Esophagus squamous epithelium (tissue), 5 donors: ENCODE data around the gene CCDC87. TPM values are rescaled to one million over a fixed set of nuclear protein-coding genes. Genes with fewer than 3 reads are reported as not detected.

ENCODE experiments used
- DNase-seq: peaks from one replicate; lab custom pipeline; 2025; lab: John Stamatoyannopoulos, UW
- H3K27ac ChIP-seq, 4 donors: fragments of 200-600 bp; sonication (generic); one replicate each; pipeline ENCODE4 v1.5.1; 2016 to 2019; ENCODE audit warnings: mild to moderate bottlenecking in 1 of 4
- H3K27me3 ChIP-seq, 4 donors: fragments of 200-600 bp; sonication (generic); 1 replicate in 3 of 4; 2 replicates in 1 of 4; pipeline versions ENCODE4 v1.5.1 to v1.6.0; 2017 to 2021; ENCODE audit warnings: antibody characterized with exemption in 1 of 4
- H3K36me3 ChIP-seq, 3 donors: fragments of 200-600 bp; sonication (generic); one replicate each; pipeline ENCODE4 v1.5.1; 2016 to 2019
- H3K4me1 ChIP-seq, 3 donors: fragments of 200-600 bp; sonication (generic); one replicate each; pipeline ENCODE4 v1.5.1; 2017 to 2019
- H3K4me3 ChIP-seq, 4 donors: fragments of 200-600 bp; sonication (generic); 1 replicate in 3 of 4; 2 replicates in 1 of 4; pipeline ENCODE4 v1.5.1; 2016 to 2019; ENCODE audit warnings: mild to moderate bottlenecking in 2 of 4, moderate library complexity in 1 of 4
- H3K9me3 ChIP-seq, 3 donors: fragments of 200-600 bp; sonication (generic); one replicate each; pipeline ENCODE4 v1.5.1; 2016 to 2019
- POLR2A ChIP-seq, 4 donors: fragments of 450-650 bp; IDR thresholded peaks; one replicate each; pipeline ENCODE4 v1.6.1; 2017; ENCODE audit warnings: antibody characterized with exemption in 4 of 4, mild to moderate bottlenecking in 4 of 4, moderate library complexity in 3 of 4
- WGBS, 2 donors: methylation state at CpG; one replicate each; pipeline ENCODE4 v1.1.5; 2018; 5-methylcytosine and 5-hydroxymethylcytosine counted together
- intact Hi-C: fragments of 100-400 bp; cut with DNase I; formaldehyde crosslinking; loops from one replicate; pipeline ENCODE4 v1.15.0; 2022
- total RNA-seq, 4 donors: library from RNA; depleted of rRNA; stranded (reverse); fragments of >200 nt; gene quantifications; one replicate each; pipeline ENCODE4 v1.1.0, GENCODE V29; 2016
- TF ChIP-seq, protein P1 (sequence below), 6 experiments: fragments of 450-650 bp in 4 of 6; fragments of 200-600 bp in 2 of 6; sonication (generic) in 2 of 6; IDR thresholded peaks; one replicate each; pipeline ENCODE4 v1.5.1; 2016 to 2019; ENCODE audit warnings: antibody characterized with exemption in 6 of 6, mild to moderate bottlenecking in 4 of 6, moderate library complexity in 4 of 6
- donor health status: DM: yes; HTN: yes; CAD: no.

The CCDC87 gene
- total RNA-seq, 4 donors from 2014 or later, result 0.09 to 0.40 (median 0.21) TPM

DNA sequence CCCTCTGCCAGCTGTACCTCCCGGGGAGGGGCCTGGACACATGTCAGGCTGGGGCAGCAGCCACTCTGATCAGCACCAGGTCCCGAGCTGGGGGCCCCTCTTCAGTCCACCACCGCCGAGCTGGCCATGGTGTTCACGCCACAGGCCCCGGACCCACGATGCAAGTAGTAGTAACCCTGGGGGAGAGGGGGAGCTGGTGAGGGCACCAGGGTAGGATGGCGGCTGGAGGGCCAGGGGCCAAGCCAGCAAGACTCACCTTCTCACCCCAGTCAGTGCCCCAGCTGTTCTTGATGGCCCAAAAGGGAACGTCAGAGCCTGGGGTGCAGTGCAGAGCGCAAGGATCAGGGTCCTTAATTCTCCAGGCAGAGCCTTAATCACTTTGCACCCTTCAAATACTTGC lies 29.0 kb downstream of the CCDC87 start:
- Histone ChIP-seq H3K4me1 (peaks cover 14 to 24% (median 20%) of the 10 kb centered on the region in 3 donors), H3K36me3 (peaks cover 0 to 28% (median 0%) of the 10 kb centered on the region in 3 donors), H3K27ac (no peak overlapping the region), H3K4me3 (no peak overlapping the region), H3K27me3 (peaks cover 0 to 16% (median 0%) of the 10 kb centered on the region in 4 donors), H3K9me3 (no peaks in the 10 kb centered on the region)
- intact Hi-C loops, result no loop called here
- no peak for DNase-seq
- no peak for TF ChIP-seq POLR2A (IDR thresholded peaks at IDR 0.05)
- TF ChIP-seq, protein P1, sequence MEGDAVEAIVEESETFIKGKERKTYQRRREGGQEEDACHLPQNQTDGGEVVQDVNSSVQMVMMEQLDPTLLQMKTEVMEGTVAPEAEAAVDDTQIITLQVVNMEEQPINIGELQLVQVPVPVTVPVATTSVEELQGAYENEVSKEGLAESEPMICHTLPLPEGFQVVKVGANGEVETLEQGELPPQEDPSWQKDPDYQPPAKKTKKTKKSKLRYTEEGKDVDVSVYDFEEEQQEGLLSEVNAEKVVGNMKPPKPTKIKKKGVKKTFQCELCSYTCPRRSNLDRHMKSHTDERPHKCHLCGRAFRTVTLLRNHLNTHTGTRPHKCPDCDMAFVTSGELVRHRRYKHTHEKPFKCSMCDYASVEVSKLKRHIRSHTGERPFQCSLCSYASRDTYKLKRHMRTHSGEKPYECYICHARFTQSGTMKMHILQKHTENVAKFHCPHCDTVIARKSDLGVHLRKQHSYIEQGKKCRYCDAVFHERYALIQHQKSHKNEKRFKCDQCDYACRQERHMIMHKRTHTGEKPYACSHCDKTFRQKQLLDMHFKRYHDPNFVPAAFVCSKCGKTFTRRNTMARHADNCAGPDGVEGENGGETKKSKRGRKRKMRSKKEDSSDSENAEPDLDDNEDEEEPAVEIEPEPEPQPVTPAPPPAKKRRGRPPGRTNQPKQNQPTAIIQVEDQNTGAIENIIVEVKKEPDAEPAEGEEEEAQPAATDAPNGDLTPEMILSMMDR (IDR thresholded peaks at IDR 0.05), result no peak
- 90% methylated on average over 3 of the region's 10 CpGs; no CpG with 5 or more reads in 1 of the 2 donors for WGBS, 2 donors

DNA sequence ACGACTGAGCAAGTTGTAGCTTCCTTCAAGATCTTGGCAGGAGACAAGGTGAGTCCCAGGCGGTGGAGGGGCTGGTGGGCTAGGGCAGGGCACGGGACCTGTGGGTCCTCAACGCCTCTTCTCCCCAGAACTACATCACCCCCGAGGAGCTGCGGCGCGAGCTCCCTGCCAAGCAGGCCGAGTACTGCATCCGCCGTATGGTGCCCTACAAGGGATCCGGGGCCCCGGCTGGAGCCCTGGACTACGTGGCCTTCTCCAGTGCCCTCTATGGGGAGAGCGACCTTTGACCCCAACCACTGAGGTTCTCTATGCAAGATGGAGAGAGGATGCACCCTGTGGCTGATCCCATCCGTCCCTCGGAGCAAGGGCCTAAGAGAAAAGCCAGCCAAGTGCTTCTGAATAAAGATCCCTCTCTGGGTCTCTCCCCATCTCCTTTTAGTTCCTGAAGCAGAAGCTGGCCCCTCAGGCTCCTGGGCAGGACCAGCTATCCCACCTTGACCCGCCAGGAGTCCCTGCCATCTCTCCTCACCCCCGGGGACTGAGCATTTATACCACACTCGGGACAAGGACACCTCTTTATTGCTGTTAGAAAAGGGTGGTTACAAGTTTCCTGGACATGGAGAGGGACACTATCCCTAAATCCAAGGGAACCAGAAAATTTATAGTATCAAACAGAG lies 29.8 kb downstream of the CCDC87 start:
- H3K4me3 ChIP-seq, result no peak overlapping the region
- DNase-seq, result no peak
- WGBS, 2 donors, result 60 to 67% methylated on average over 1 to 4 of the region's 20 CpGs
- no peaks in the 10 kb centered on the region for H3K9me3 ChIP-seq
- peaks cover 13 to 19% (median 13%) of the 10 kb centered on the region in 3 donors for H3K4me1 ChIP-seq
- TF ChIP-seq, protein P1 (IDR thresholded peaks at IDR 0.05), result no peak
- no peak for TF ChIP-seq POLR2A (IDR thresholded peaks at IDR 0.05)
- intact Hi-C loops, result no loop called here
- peaks cover 0 to 20% (median 0%) of the 10 kb centered on the region in 4 donors for H3K27me3 ChIP-seq
- H3K36me3 ChIP-seq, result peaks cover 0 to 28% (median 0%) of the 10 kb centered on the region in 3 donors
- no peak overlapping the region for H3K27ac ChIP-seq

DNA sequence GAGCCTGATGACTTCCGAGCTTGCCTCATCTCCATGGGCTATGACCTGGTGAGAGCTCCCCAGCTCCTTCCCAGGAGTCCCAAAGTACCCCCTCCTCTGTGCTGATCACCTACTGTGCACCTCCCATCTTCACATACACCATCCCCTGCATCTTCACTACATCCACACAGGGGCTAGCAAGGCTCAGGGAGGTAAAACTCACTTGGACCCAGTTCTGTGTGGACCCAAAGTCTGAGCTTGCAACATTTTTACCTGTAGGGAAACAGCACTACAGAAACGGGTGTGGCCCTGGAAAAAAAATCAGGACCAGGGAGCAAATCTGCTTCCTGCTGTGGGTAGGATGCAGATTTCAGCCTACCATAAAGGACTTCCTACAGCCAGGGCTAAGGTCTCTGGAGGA lies 30.6 kb downstream of the CCDC87 start:
- Histone ChIP-seq H3K9me3 (no peaks in the 10 kb centered on the region), H3K4me1 (peaks cover 7 to 11% (median 7%) of the 10 kb centered on the region in 3 donors), H3K4me3 (no peak overlapping the region), H3K27ac (no peak overlapping the region), H3K36me3 (peaks cover 0 to 28% (median 0%) of the 10 kb centered on the region in 3 donors), H3K27me3 (peaks cover 0 to 23% (median 0%) of the 10 kb centered on the region in 4 donors)
- 64 to 100% methylated on average over 1 to 2 of the region's 2 CpGs for WGBS, 2 donors
- intact Hi-C loops, result no loop called here
- no peak for DNase-seq
- TF ChIP-seq, protein P1 (IDR thresholded peaks at IDR 0.05), result no peak
- no peak for TF ChIP-seq POLR2A (IDR thresholded peaks at IDR 0.05)

DNA sequence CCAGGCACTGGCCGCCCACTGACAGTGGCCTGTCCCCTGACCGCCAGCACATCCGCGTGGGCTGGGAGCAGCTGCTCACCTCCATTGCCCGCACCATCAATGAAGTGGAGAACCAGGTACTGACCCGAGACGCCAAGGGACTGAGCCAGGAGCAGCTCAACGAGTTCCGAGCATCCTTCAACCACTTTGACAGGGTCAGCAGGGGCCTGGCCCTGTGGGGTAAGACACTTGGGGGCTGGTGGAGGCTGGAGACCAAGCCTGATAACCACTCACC lies 31.0 kb downstream of the CCDC87 start:
- Histone ChIP-seq H3K9me3 (no peaks in the 10 kb centered on the region), H3K36me3 (peaks cover 0 to 28% (median 0%) of the 10 kb centered on the region in 3 donors), H3K4me3 (no peak overlapping the region), H3K4me1 (peaks cover 7 to 11% (median 7%) of the 10 kb centered on the region in 3 donors), H3K27ac (no peak overlapping the region), H3K27me3 (peaks cover 0 to 27% (median 0%) of the 10 kb centered on the region in 4 donors)
- DNase-seq, result no peak
- no peak for TF ChIP-seq POLR2A (IDR thresholded peaks at IDR 0.05)
- TF ChIP-seq, protein P1 (IDR thresholded peaks at IDR 0.05), result no peak
- intact Hi-C loops, result no loop called here
- WGBS, 2 donors, result 80% methylated on average over 3 of the region's 9 CpGs; no CpG with 5 or more reads in 1 of the 2 donors

DNA sequence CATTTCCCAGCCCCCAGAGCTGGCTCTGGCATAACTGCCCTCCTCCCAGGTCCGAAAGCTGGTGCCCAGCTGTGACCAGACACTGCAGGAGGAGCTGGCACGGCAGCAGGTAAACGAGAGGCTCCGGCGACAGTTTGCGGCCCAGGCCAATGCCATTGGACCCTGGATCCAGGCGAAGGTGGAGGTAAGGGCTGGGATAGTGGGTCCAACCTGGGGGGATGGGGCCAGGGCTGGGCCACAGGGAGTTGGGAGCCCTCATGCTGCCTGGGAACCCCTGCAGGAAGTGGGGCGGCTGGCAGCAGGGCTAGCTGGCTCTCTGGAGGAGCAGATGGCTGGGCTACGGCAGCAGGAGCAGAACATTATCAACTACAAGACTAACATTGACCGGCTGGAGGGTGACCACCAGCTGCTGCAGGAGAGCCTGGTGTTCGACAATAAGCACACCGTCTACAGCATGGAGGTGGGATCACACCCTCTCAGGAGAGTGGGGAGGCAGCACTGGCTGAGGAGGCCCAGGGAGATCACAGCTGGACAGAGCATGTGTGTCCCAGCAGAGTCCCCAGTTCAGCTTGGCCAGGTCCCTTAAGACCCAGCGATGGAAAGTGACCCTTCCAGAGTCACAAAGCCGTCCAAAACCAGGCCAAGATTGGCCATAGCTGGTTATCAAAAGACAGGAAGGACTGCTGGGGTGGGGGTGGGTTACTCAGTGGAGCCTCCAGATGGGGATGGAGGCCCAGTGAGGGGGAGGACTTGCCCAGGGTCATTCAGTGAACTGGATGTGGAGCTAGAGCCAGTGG lies 31.5 kb downstream of the CCDC87 start:
- no peak for TF ChIP-seq POLR2A (IDR thresholded peaks at IDR 0.05)
- TF ChIP-seq, protein P1 (IDR thresholded peaks at IDR 0.05), result no peak
- 74 to 76% methylated on average over 7 to 8 of the region's 14 CpGs for WGBS, 2 donors
- Histone ChIP-seq H3K27ac (no peak overlapping the region), H3K36me3 (peaks cover 0 to 28% (median 0%) of the 10 kb centered on the region in 3 donors), H3K9me3 (no peaks in the 10 kb centered on the region), H3K4me1 (peaks cover 7 to 11% (median 7%) of the 10 kb centered on the region in 3 donors), H3K4me3 (no peak overlapping the region), H3K27me3 (peaks cover 0 to 32% (median 0%) of the 10 kb centered on the region in 4 donors)
- intact Hi-C loops, result no loop called here
- DNase-seq, result no peak
